ENCODE measurements around the gene PDE2A.

PDE2A gene

DNA sequence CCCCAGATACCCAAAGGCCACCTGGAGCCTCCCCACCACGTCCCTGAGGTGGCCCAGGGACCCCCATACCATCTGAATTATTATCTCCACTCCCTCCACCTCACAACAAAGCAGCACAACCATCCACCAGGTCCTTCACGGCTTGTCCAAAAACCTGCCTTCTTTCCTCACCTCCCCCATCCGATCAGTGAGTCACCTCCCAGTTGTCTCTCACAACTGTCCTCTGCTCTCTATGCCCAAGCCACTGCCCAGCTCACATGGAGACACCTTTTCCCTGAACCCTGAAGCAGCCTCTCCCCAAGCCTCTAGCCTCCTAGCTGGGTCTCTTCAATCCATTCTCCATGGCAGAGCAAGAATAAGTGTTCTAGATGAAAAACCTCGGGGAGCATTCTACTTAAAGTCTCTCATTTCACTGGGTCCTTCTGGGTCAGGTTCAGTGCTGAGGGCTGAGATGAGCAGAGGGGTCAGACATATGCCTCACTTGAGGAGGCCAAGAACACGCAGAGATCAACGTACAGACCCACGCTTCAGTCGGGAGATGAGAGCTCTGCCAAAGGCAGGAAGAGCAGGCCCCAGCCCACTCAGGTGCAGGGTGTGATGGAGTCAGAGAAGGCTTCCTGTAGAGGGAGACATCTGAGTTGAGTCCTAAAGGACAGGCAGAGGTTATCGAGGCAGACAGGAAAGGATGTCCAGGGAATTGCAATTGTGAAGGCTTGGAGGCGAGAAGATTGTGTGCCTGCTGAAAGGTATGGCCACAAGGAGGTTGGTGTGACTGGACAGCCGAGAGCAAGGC, 74.7 kb downstream of the PDE2A start:
- DNase-seq, result no peak
- intact Hi-C loops (cut with DNase I), result loop anchor here (2.0 kb wide), 1 partner anchor 43 kb away; no protein-coding TSS in a partner anchor

DNA sequence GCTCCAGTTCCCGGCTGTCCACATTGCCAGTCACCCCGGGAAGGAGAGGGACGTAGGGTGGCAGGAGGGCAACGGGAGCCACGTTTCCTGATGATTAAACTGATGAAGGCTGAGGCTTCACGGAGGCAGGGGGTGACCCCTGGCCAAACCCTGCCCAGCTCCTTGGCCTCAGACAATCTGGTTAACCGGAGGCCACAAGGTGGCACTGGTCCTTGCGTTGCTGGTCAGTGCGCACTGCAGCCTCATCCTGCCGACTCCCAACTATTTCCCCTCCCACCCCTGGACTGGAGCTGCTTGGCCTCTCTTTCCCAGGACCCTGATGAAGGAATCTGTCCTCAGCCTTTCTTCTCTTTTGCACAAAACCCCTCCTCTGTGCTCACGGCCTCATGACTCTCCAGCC, 75.3 kb downstream of the PDE2A start:
- intact Hi-C loops (cut with DNase I), result loop anchor here (2.0 kb wide), 1 partner anchor 44 kb away; no protein-coding TSS in a partner anchor
- DNase-seq, result peak in 8 of 10 donors; percentile 42 to 90 (median 66)

- intact Hi-C loops (cut with DNase I), result loop anchor here (2.0 kb wide), 1 partner anchor 44 kb away; no protein-coding TSS in a partner anchor
- DNase-seq, result no peak
Measured at GRCh38 chr11:72598466-72598865, 75.8 kb downstream of the PDE2A start.

DNA sequence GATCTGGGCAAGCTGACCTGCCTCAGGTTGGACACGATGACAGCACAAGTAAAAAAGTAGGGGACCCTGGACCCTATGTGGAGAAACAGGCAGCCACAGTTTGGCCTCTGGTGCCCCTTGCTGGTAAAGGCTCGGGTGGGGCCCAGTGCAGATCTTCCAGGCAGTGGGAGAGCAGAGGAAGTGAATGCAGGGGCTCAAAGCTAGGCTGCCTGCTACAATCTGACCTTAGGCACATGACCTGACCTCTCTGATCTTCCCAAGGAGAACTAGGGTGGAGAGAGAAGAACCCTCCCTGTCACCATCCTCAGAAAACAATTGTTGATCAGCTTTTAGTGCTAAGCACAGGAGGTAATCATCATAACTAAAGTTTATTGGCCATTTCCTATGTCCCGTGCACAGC, 76.5 kb downstream of the PDE2A start:
- intact Hi-C loops (cut with DNase I), result loop anchor here (2.0 kb wide), 1 partner anchor 45 kb away; no protein-coding TSS in a partner anchor

GRCh38 chr11:72595292-72595684, 78.9 kb downstream of the PDE2A start:
- intact Hi-C loops (cut with DNase I), result no loop called here

More for the DNA sequence above, 76.5 kb downstream of the PDE2A start:
- no peak for DNase-seq

DNA sequence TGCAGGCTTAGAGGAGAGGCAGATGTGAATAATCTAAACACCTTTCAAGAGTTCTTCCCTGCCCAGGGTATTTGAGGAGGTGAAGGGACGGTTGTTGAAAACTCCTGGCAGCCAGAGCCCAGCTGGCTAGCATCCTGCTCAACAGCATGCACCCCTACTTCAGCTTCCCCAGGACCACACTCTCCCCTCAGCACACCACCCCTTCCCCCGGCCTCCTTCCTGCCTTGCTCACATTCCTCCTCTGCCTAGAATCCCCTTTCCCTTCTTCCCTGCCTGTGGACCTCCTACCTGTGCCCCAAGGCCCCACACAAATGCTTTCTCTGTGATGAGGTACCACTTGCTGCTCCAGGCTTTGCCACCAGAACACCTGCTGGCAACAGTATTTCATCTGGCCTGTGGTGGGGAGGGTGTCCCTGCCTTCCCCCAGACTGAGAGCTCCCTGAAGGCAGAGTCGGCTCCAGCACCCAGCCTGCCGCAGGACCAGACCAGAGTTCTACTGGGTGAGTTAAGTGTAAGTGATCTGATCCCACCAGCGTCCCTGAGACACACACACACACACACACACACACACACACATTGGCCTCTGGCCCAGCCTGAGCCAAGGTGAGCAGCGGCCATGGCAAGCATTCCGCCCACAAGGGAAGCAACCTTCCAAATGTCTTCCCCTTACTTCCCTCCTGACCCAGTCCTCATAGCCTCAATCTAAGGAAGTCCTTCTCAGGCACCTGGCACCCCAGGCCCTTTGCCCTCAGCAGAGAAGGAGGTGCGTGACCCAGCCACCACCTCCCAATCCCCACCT, 79.5 kb downstream of the PDE2A start:
- intact Hi-C loops (cut with DNase I), result no loop called here

More at GRCh38 chr11:72595292-72595684, 78.9 kb downstream of the PDE2A start:
- DNase-seq, result no peak

DNA sequence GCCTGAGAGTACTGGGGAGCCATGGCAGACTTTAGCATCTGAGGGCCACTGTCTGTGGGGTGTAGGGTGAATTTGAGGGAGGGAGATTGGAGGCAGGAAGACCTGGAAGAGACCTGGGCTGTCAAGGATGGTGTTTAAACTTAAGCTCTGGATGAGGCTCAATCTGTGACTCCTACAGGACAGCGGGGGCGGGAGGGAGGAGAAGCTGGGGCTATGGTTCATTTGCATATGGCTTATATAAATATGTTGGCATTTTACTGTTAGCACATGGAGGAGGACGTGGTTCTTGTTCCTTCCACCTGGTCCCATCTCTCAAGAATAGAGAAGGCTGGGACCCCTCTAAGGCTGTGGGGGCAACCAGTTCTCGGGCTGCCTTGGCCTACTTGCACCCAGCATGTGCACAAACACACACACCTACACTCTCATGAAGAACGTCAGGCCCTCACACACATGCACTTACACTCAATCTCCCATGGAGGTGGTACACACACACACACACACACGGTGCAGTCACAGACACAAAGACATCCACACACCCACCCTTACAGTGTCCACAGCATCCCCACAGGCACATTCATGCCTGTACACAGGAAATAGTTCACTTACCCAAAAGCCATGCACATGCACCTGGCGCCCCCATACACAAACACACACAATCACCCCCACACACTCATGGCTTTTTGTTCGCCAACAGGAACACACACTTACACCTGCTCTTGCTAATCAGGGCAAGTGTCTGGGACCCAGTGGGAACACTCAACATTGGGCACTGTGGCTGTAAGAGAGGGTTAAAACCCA, 81.3 kb downstream of the PDE2A start:
- intact Hi-C loops (cut with DNase I), result no loop called here
- peak in 1 of 10 donors; percentile 63 for DNase-seq

More for the DNA sequence above, 79.5 kb downstream of the PDE2A start:
- DNase-seq, result peak in 1 of 10 donors; percentile 63

- intact Hi-C loops (cut with DNase I), result no loop called here
- peak in 8 of 10 donors; percentile 71 to 97 (median 88) for DNase-seq
Measured at GRCh38 chr11:72591785-72592502, 82.3 kb downstream of the PDE2A start.

- intact Hi-C loops (cut with DNase I), result no loop called here
- DNase-seq, result peak in 2 of 10 donors; percentile 35 to 52
Measured at GRCh38 chr11:72591023-72591422, 83.2 kb downstream of the PDE2A start.

- peak in 6 of 10 donors; percentile 28 to 89 (median 64) for DNase-seq
- intact Hi-C loops (cut with DNase I), result loop anchor here (10.0 kb wide), 1 partner anchor 205 kb away; the partner anchor contains the start of gene STARD10
Measured at GRCh38 chr11:72589802-72590761, 84.1 kb downstream of the PDE2A start.

DNA sequence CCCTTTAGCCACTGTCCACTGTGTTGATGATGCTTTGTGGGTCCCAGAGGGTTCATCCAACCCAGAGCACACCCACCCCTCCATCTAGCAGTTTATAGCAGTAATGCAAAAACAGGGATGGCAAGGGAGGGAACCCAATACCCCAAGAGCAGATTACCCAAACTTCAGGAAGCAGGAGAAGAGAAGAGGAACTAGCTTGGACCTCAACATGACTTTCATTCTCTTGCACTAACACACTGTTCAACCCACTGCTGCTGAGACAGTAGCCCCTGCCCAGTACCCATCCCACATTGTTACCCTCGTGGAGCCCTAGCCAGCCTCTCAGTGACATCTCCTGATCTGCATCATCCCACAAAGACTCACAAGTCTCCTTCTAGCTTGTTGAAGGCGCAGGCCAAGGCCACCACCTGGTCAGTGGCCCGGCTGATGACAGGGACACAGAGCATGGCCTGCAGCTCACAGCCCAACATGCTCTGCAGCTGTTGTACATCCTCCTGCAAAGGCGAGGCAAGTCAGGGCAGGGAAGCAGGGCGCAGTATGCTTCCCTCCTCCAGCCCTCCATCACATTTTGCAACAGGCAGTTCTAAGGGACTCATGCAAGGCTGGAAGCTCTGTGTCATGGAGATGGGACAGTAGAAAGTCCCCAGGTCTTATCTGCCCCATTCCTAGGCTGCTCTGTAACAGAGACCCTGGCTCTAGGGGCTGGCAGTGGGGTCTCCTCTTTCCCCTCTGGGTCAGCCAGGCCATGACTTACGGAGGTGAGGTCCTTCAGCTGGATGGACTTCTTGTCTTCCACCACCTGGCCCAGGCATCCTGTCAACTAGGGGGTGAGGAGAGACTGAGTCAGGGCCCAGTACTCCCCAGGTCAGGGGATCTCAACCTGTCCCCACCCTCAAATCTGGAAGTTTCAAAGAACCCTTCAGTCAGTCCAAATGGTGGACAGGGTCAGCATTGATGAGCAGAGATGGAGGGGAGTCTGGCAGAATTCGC, 85.5 kb downstream of the PDE2A start:
- intact Hi-C loops (cut with DNase I), result loop anchor here (10.0 kb wide), 1 partner anchor 206 kb away; the partner anchor contains the start of gene STARD10
- peak in 3 of 10 donors; percentile 12 to 80 (median 38) for DNase-seq

DNA sequence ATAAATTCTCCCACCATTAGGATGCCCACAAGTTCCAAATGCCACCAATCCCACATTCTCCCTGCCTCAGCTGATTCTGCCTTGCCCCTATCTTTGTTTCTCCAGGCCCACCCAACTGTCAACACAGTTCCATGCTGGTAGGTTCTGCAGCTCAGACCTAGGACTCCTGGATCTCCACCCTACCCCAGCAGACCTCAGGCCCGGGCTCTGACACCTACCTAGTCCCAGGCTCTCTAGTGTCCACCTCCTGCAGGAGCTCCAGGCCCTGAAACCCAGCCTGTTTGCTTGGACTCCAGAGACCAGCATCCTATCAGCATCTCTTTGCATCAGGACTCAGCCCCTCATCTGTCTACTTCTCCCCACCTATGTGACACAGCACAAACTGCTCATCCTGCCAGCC, 86.5 kb downstream of the PDE2A start:
- intact Hi-C loops (cut with DNase I), result loop anchor here (10.0 kb wide), 1 partner anchor 207 kb away; the partner anchor contains the start of gene STARD10
- peak in 2 of 10 donors; percentile 36 to 79 for DNase-seq

- intact Hi-C loops (cut with DNase I), result loop anchor here (10.0 kb wide), 1 partner anchor 208 kb away; the partner anchor contains the start of gene STARD10
- peak in 3 of 10 donors; percentile 37 to 69 (median 59) for DNase-seq
Measured at GRCh38 chr11:72586321-72587090, 87.7 kb downstream of the PDE2A start.

DNA sequence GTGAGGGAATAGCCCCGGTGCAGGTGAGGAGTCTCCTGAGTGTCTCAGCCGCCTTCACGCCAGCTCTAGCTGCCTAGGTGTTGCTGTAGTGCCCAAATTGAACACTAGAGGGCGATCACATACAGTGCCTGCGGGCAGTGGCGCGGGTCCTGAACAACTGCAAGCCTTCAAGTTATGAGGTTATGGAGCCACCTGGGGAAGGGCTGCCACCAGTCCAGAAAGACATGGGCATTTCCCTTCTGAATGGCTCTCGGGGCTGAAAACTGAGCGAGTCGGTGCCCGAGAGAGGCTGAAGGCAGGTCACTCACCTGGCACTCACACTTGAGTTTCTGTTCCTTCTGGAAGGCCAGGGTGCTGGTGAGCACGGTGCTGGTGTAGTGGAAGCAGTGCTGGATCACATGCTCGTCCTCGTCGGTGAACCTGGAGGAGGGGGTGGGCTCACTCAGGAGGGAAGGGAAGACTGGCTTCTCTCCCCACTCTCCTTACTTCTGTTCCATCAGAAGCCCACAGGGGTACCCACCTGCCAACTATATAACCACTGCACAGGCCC, 88.4 kb downstream of the PDE2A start:
- peak in 8 of 10 donors; percentile 37 to 93 (median 66) for DNase-seq
- intact Hi-C loops (cut with DNase I), result loop anchor here (1.0 to 10.0 kb wide), 3 partner anchors 57 to 209 kb away; partner anchors contain the start of gene STARD10

DNA sequence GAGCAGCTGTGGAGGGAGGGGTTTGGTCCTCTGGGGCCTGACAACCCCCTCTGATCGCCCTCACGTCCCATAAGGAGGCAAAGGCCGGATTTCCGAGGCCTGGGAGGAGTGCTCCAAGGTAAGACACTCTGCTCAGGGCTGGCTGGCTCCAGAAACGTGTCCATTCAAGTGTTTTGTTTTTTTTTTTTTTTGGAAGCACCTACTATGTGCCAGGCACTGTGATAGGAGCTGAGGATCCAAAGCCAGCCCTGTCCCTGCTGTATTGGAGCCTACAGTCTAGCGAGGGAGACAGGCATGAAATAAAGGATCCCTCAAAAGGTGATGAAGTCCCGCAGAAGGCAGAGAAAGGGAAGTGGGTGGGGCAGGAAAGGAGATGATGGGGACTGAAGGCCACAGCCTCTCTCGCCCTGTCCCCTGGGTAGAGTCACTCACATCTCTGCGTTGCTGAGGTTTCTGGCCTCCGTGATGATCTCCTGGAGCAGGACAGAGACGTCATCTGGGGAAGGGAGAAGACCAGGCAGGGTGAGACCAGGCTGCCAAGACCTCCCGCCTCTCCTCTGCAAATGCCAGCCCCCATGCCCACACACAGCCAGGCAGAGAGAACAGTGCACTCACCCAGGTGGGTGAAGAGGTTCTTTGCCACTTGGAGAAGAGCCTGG, 89.2 kb downstream of the PDE2A start:
- intact Hi-C loops (cut with DNase I), result loop anchor here (1.0 to 10.0 kb wide), 3 partner anchors 58 to 210 kb away; partner anchors contain the start of gene STARD10
- DNase-seq, result peak in 3 of 10 donors; percentile 40 to 61 (median 55)

Measured in posterior cingulate gyrus (tissue), 11 donors.